CD4-positive, CD25-positive, alpha-beta regulatory T cell (primary cell): Measurements from ENCODE around the gene AGAP9. TPM values are rescaled to one million over a fixed set of nuclear protein-coding genes. Genes with fewer than 3 reads are reported as not detected.
"Not testable (repeated sequence)": the region's sequence is repeated elsewhere in the genome, so short reads cannot be mapped to it uniquely, and the experiment has no call there.

Experiments
- ATAC-seq, 2 donors: fragments of 150-1000 bp; cut with Tn5 transposase; one replicate each; pipeline ENCODE4 v1.10.0; 2021; ENCODE audit warnings: low read depth in 2 of 2, moderate number of reproducible peaks in 2 of 2, moderate library complexity in 1 of 2
- DNase-seq, 3 donors: peaks; one replicate each; pipeline versions ENCODE4 v3.0.0 to v3.0.0-alpha.2; 2012 to 2022; ENCODE audit warnings: mixed read lengths in 1 of 3
- H3K27ac ChIP-seq: one replicate; pipeline ENCODE4 v1.7.0; 2013; ENCODE audit warnings: mild to moderate bottlenecking, low read length; ENCODE audit not compliant: insufficient read depth, poor library complexity, severe bottlenecking
- H3K27me3 ChIP-seq: one replicate; pipeline ENCODE4 v1.7.0; 2013; ENCODE audit warnings: low read length; ENCODE audit not compliant: control insufficient read depth, insufficient read depth
- H3K36me3 ChIP-seq: one replicate; pipeline ENCODE4 v1.7.0; 2013; ENCODE audit warnings: mild to moderate bottlenecking, low read length, moderate library complexity; ENCODE audit not compliant: control insufficient read depth, insufficient read depth
- H3K4me1 ChIP-seq: 2 replicates; pipeline ENCODE4 v1.7.0; 2013; ENCODE audit warnings: mild to moderate bottlenecking, low read length; ENCODE audit not compliant: insufficient read depth, control insufficient read depth, poor library complexity, severe bottlenecking
- H3K4me3 ChIP-seq: one replicate; pipeline ENCODE4 v1.7.0; 2013; ENCODE audit warnings: low read depth, mild to moderate bottlenecking, low read length, moderate library complexity
- H3K9me3 ChIP-seq, 2 experiments: 1 replicate in 1 of 2; 2 replicates in 1 of 2; pipeline ENCODE4 v1.7.0; 2013; ENCODE audit warnings: low read length in 2 of 2, mild to moderate bottlenecking in 1 of 2, moderate library complexity in 1 of 2; ENCODE audit not compliant: control insufficient read depth in 2 of 2
- H3K27ac Mint-ChIP-seq, 3 donors: one replicate each; pipeline ENCODE4 v1.8.0; 2020 to 2022; ENCODE audit warnings: mild to moderate bottlenecking in 3 of 3, mixed read lengths in 3 of 3, moderate library complexity in 2 of 3
- H3K27me3 Mint-ChIP-seq: one replicate; pipeline ENCODE4 v1.8.0; 2022; ENCODE audit warnings: mild to moderate bottlenecking, mixed read lengths
- H3K36me3 Mint-ChIP-seq: one replicate; pipeline ENCODE4 v1.8.0; 2020; ENCODE audit warnings: mixed read lengths
- H3K4me1 Mint-ChIP-seq, 4 donors: one replicate each; pipeline ENCODE4 v1.8.0; 2020 to 2022; ENCODE audit warnings: mixed read lengths in 4 of 4, mild to moderate bottlenecking in 1 of 4
- H3K4me3 Mint-ChIP-seq, 4 donors: one replicate each; pipeline ENCODE4 v1.8.0; 2020 to 2022; ENCODE audit warnings: mild to moderate bottlenecking in 4 of 4, mixed read lengths in 4 of 4, moderate library complexity in 3 of 4
- H3K9me3 Mint-ChIP-seq, 7 donors: one replicate each; pipeline ENCODE4 v1.8.0; 2020 to 2022; ENCODE audit warnings: mixed read lengths in 7 of 7, mild to moderate bottlenecking in 3 of 7, moderate library complexity in 2 of 7
- polyA plus RNA-seq, 4 donors: library from polyadenylated mRNA; unstranded; fragments of 300-500 nt; fragmentation: Illumina TruSeq; gene quantifications; one replicate each; pipeline ENCODE4 v1.2.3, GENCODE V29; 2021
- total RNA-seq: library from RNA; stranded (reverse); gene quantifications from one replicate; pipeline ENCODE4 v1.2.3, GENCODE V29; 2022

The AGAP9 gene
- total and polyA plus RNA-seq, 5 donors from 2014 or later: 0.07 to 8.0 (median 0.46) TPM; not detected in 2

DNA sequence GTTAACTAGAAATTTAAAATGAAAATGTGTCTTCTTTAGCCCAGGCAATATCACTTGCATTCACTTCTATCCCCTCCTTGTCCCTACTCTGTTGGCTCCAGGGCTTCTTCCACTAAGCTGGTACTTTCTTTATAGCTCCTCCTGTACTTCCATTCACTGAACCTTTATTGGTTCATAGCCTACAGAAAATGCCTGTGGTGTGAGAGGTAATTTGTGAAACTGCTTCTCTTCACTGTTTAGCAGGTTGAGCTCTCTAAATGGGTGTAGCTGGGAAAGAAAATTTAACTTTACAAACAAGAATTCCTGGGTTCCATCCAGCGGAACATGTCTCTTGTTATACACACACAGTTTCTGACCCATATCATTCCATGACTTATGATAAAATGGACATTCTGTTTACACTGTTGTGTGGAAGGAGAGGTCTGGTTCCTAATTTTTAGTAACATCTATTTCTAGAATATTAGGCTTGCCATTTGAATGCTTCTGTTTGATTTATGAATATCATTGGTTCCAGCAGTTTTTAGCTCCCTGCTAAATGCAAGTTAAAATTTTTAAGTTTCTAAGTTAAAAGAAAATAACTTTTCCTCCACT, 36.4 kb upstream of the AGAP9 start:
- not testable (repeated sequence) for H3K27ac ChIP-seq, H3K36me3 Mint-ChIP-seq, H3K27ac Mint-ChIP-seq, H3K4me3 ChIP-seq, ATAC-seq, H3K9me3 Mint-ChIP-seq, H3K4me3 Mint-ChIP-seq, H3K27me3 ChIP-seq, H3K27me3 Mint-ChIP-seq, H3K9me3 ChIP-seq, DNase-seq, H3K36me3 ChIP-seq, H3K4me1 Mint-ChIP-seq, H3K4me1 ChIP-seq

DNA sequence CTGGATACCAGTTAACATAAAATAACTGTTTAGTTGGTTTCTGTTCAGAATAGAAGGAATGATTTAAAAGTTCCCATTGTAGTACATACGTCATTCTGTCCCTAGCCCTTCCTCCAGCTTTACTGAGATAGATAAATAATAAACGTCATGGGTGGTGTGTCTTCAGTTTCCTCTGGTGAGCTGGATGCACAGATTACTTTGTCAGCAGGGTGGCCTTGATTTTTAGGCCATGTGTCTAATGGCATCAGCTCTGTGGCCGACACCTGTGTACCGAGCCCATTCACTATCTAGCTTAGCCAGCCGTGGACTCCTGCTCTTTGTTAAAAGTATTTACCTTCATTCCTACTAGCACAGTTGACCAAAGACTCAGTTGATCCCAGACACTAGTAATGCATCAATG, 34.7 kb upstream of the AGAP9 start:
- not testable (repeated sequence) for H3K9me3 Mint-ChIP-seq, H3K27me3 Mint-ChIP-seq, H3K4me3 Mint-ChIP-seq, H3K4me1 ChIP-seq, DNase-seq, H3K36me3 ChIP-seq, H3K27ac ChIP-seq, H3K4me3 ChIP-seq, H3K27ac Mint-ChIP-seq, H3K4me1 Mint-ChIP-seq, H3K27me3 ChIP-seq, H3K36me3 Mint-ChIP-seq, ATAC-seq, H3K9me3 ChIP-seq

DNA sequence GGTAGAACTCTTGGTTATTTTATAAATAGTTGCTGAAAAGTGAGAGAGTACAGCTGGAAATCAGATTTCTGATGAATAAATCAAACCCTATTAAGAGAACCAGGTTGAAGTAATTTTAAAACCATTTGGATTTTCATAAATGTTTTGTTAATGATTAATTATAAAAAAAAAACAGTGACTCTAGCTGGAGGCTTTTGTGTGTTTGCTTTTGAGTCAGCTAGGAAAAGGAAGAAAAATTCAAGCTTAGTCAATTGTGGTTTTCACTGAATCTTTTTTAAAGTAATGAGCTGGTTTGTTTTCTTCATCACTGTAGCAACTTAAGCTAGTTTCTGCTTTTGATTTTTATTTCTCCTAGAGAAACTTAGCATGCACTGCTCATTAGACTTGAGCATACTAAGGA, 34.2 kb upstream of the AGAP9 start:
- H3K9me3 Mint-ChIP-seq, H3K9me3 ChIP-seq, H3K4me1 Mint-ChIP-seq, H3K27ac Mint-ChIP-seq, ATAC-seq, H3K4me3 Mint-ChIP-seq, H3K4me1 ChIP-seq, H3K4me3 ChIP-seq, H3K36me3 Mint-ChIP-seq, H3K27me3 Mint-ChIP-seq, H3K27ac ChIP-seq, H3K36me3 ChIP-seq, H3K27me3 ChIP-seq, DNase-seq: not testable (repeated sequence)

DNA sequence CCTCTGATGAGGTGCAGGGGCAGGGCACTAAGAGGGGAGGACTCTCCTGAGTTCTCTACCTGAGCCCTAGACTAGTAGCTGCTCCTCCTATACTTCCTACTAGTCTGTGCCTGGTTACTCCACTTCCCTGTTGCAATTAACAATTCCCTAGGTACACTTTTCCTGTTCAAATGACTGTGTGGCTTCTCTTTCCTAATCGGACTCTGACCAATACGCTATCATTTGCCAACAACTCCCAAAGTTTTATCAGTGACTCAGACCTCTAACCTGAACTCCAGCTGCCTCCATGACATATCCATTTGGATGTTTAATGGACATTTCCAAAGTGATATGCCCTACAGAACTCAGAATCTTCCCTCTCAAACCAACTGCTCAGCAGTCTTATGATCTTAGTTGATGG, 31.9 kb upstream of the AGAP9 start:
- H3K9me3 Mint-ChIP-seq, H3K27me3 Mint-ChIP-seq, H3K4me1 Mint-ChIP-seq, H3K4me3 Mint-ChIP-seq, H3K4me1 ChIP-seq, H3K36me3 Mint-ChIP-seq, H3K27ac ChIP-seq, H3K9me3 ChIP-seq, H3K27ac Mint-ChIP-seq, H3K27me3 ChIP-seq, DNase-seq, H3K4me3 ChIP-seq, ATAC-seq, H3K36me3 ChIP-seq: not testable (repeated sequence)

DNA sequence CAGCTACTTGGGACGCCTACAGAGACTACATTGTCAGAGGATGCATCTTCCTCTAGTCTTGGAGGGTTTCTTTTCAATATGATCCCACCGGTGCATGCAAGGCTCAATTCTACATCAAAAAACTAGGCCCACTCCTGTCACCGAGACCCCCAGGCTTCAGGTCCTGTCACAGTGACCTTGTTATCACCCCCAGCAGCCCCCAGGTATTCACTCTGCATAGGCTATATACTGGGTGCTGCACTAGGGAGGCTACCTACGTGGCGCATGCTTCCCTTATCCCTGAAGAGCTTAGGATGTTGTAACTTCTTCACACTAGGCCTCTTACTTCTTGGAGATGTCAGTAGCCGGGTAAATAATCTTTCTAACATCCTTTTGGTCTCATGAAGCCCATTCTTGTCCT, 31.1 kb upstream of the AGAP9 start:
- not testable (repeated sequence) for H3K4me1 Mint-ChIP-seq, H3K36me3 Mint-ChIP-seq, ATAC-seq, H3K4me1 ChIP-seq, H3K4me3 ChIP-seq, H3K27ac ChIP-seq, H3K36me3 ChIP-seq, H3K27me3 ChIP-seq, H3K27me3 Mint-ChIP-seq, H3K9me3 ChIP-seq, DNase-seq, H3K9me3 Mint-ChIP-seq
- Mint-ChIP-seq H3K27ac (peak overlapping the region in 1 of 3 donors; percentile 82), H3K4me3 (peak overlapping the region in 3 of 4 donors; percentile 33 to 58 (median 43))

DNA sequence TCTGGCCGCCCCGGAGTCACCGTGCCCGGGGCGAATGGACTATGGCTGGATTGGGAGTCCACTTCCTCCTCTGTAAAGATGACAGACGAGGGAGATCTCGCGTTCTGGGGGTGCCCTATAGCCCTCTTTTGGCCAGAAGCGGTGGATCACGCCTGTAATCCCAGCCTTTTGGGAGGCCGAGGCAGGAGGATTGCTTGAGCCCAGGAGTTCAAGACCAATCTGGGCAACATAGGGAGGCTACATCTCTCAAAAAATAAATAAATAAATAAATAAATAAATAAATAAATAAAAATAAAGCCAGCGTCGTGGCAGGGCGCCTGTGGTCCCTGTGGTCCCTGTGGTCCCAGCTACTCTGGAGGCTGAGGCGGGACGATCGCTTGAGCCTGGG, 30.4 kb upstream of the AGAP9 start:
- Histone ChIP-seq H3K4me3 (peak overlapping the region; percentile 55), H3K27ac (peak overlapping the region; percentile 51)
- H3K36me3 ChIP-seq, H3K9me3 Mint-ChIP-seq, H3K36me3 Mint-ChIP-seq, H3K4me1 ChIP-seq, ATAC-seq, H3K9me3 ChIP-seq, H3K27me3 Mint-ChIP-seq, H3K4me1 Mint-ChIP-seq, H3K27me3 ChIP-seq: not testable (repeated sequence)
- peak in 1 of 3 donors; percentile 7 for DNase-seq
- Mint-ChIP-seq H3K4me3 (peak overlapping the region; percentile 59 to 100 (median 90)), H3K27ac (peak overlapping the region in 1 of 3 donors; percentile 67)

DNA sequence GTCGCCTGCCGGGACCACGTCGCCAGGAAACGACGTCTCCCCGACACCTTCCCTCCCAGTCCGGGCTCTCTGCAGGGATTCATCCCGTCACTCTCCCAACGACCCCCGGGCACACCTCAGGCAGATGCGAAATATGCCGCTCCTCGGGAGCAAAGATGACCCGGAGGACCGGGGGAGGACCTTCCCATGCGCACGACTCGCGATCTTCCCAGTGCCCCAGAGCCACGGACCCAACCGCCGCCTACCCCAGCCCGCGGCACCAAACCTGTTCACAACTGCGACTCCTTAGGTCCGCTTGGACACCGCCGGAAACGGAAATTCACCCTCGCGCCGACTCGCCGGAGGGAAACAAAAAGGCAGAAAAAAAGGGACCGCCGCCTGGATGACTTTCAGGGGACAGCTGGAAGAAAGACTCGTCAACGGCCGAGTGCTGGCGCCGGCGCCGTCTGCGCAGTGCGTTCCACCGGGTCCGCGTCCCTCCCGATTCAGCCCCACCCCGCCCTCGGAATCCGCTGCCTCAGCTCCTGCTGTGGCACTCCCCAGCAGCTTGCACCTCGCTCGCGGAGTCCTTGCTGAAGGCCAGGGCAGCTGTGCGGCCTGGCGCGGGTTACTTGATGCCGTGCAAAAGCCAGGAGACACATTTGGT, 29.9 kb upstream of the AGAP9 start:
- peak overlapping the region; percentile 74 for H3K4me3 ChIP-seq
- ATAC-seq: peak; percentile 82 to 83
- H3K4me1 Mint-ChIP-seq, H3K9me3 Mint-ChIP-seq, H3K27me3 Mint-ChIP-seq, H3K4me1 ChIP-seq, H3K36me3 ChIP-seq, H3K27me3 ChIP-seq, H3K9me3 ChIP-seq, H3K36me3 Mint-ChIP-seq: not testable (repeated sequence)
- Mint-ChIP-seq H3K4me3 (peak overlapping the region; percentile 95 to 100 (median 98)), H3K27ac (peak overlapping the region; percentile 97 to 99 (median 97))
- peak overlapping the region; percentile 51 for H3K27ac ChIP-seq
- peak; percentile 53 to 85 (median 54) for DNase-seq

DNA sequence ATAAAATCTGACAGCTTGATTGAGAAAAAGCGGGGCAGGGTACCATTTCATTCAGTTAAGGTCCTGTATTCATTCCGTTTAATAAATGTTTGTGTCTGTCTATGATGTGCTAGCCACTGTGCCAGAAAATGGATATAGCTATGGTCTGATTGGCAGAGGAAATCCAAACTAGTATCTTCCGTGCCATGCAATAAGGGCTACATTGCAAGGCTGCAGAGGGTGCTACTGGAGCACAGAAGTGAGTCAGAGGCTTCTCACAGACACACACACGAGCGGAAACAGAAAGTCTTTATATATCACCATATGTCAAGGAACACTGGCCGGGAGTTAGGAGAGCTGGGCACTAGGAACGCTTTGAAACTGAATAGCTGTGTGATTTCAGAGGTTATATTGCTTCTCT, 29.3 kb upstream of the AGAP9 start:
- Histone ChIP-seq H3K27ac (peak overlapping the region; percentile 51), H3K4me3 (peak overlapping the region; percentile 74)
- H3K27me3 Mint-ChIP-seq, H3K4me1 Mint-ChIP-seq, H3K36me3 ChIP-seq, H3K4me1 ChIP-seq, H3K9me3 Mint-ChIP-seq, H3K9me3 ChIP-seq, H3K27me3 ChIP-seq, H3K36me3 Mint-ChIP-seq: not testable (repeated sequence)
- peak overlapping the region; percentile 97 to 99 (median 97) for H3K27ac Mint-ChIP-seq
- H3K4me3 Mint-ChIP-seq: peak overlapping the region; percentile 95 to 100 (median 98)
- ATAC-seq (peak; percentile 78 to 79), DNase-seq (peak in 2 of 3 donors; percentile 34 to 65)
